Measurements from ENCODE around the gene ERCC4. TPM values are rescaled to one million over a fixed set of nuclear protein-coding genes. Genes with fewer than 3 reads are reported as not detected.

ERCC4 gene
- polyA plus RNA-seq, 4 donors: 13.8 to 17.9 (median 15.4) TPM

- DNase-seq (ENCODE audit: low read depth in 4 of 4, low spot score in 2 of 4): no peak
Observed at GRCh38 chr16:13909872-13910303, 10.1 kb upstream of the ERCC4 start.

DNA sequence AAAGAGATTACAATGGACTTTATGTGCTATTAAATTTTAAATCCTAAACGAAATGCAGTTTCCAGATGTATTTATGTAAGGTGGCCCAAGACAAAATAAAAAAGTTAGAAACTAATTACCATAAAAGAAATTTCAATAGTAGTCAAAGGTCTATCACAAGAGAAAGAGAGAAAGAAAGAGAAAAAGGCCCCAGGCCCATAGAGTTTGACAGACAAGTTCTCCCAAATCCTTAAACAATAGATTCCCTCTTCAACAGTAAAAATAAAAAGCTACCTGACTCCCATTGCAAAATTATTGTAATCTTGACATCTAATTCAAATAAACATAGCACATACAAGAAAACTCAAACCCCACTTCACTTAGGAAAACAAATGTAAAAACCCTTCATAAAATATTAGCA is 8.6 kb upstream of the ERCC4 start:
- DNase-seq (ENCODE audit: low read depth in 4 of 4, low spot score in 2 of 4): no peak

- DNase-seq (ENCODE audit: low read depth in 4 of 4, low spot score in 2 of 4): no peak
Observed at GRCh38 chr16:13911871-13912270, 8.1 kb upstream of the ERCC4 start.

GRCh38 chr16:13912891-13913290 is 7.1 kb upstream of the ERCC4 start:
- no peak for DNase-seq (ENCODE audit: low read depth in 4 of 4, low spot score in 2 of 4)

DNA sequence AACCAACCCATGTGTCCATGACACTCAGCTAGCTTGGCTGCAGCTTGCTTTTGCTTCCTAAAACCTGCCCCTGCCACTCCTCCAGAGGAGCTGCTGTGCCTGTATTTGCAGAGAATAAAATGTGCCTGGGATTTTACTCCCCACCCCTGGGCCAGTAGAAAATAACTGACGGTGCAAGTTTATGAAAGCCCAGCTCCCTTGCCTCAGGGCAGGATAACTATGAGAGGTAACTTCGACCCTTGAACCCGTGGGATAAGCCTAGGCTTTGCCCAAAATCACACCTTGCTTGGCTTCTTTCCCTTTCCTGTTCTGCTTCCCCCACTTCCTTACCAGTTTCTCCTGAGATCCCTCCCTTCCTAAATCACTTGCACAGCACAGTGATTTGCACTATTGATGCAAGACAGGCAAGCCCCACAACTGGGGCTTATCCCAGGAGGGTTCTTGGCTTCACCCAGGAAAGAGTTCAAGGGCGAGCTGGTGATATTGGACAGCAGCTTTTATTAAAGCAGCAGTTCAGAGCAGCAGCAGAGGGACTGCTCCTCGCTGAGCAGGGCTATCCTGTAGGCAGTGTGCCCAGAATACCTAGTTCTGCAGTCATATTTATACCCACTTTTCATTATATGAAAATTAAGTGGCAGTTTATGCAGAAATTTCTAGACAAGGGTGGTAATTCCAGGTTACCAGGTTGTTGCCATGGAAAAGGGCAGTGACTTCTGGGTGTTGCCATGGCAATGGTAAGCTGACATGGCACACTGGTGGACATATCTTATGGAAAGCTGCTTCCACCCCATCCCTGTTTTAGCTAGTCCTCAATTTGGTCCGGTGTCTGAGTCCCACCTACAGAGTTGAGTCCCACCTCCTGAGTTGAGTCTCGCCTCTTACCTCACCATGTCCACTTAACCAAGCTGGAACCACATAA is 6.3 kb upstream of the ERCC4 start:
- DNase-seq (ENCODE audit: low read depth in 4 of 4, low spot score in 2 of 4): no peak

- DNase-seq (ENCODE audit: low read depth in 4 of 4, low spot score in 2 of 4): no peak
Observed at GRCh38 chr16:13915033-13915635, 4.8 kb upstream of the ERCC4 start.

DNA sequence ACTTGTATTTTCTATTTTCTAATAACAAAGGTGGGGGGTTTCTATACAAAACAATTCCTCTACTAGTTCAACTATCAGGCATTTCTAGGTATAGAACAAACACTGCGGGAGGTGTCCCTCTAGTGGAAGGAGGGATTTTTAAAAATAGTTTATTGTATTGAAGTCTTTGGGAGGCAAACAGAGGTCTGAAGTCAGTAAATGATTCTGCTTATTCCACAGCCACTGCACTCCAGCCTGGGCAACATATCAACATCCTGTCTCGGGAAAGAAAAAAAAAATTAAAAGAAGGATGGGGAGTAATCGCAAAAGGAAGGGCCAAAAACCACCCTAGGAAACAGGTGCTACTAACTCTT is 648 bp upstream of the ERCC4 start:
- DNase-seq (ENCODE audit: low read depth in 4 of 4, low spot score in 2 of 4): peak in 2 of 4 donors; percentile 13 to 32

- no peak for DNase-seq (ENCODE audit: low read depth in 4 of 4, low spot score in 2 of 4)
Observed at GRCh38 chr16:13920510-13920818, 510 bp downstream of the ERCC4 start.

DNA sequence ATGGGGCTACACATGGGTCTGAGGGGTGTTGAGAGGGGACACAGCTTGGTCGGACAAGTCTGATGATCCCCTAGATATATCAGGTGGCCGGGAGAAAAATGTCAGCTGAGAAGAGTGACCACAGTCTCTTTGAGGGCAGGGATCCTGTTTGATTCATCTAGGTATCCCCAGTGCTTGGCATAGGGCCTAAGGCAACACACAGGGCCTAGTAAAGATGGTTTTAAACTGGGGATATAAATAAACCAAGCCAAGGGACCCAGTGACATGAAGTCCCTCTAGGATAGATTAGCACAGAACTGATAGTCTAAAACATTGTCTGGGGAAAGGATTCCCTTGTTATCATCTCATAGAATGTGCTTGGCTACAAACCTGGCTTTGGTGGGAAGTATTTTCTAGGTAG is 1.4 kb downstream of the ERCC4 start:
- DNase-seq (ENCODE audit: low read depth in 4 of 4, low spot score in 2 of 4): no peak

- DNase-seq (ENCODE audit: low read depth in 4 of 4, low spot score in 2 of 4): peak; percentile 19 to 37 (median 26)
Observed at GRCh38 chr16:13923703-13924298, 3.8 kb downstream of the ERCC4 start.

DNA sequence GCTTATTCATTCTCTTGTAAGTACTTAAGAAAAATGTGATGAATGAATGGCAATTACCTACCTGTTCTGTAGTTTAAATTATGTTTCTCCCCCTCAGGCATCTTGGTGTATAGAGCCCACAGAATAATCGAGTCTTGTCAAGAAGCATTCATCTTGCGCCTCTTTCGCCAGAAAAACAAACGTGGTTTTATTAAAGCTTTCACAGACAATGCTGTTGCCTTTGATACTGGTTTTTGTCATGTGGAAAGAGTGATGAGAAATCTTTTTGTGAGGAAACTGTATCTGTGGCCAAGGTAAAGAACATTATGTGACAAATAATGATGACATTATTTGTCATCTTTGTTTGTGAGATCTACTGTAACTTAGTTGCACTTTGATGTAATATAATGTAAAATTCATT is 6.5 kb downstream of the ERCC4 start:
- no peak for DNase-seq (ENCODE audit: low read depth in 4 of 4, low spot score in 2 of 4)

DNA sequence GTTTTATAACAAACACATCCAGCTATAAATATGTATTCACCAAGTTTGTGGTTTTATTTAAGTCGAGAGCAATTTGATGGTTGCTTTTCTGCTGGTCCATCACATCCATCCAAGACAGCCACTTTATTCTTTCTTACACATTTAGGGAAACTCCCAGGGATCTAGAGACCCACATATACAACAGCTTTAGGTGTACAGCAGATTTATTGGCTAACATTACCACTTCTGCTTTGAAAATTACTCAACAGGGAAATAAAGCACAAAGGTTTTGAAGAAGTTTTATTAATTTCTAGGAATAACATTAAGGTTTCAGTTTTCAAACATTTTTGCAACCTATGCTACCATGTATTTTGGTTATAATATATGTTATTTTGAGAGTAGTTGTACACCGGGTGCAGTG is 6.9 kb downstream of the ERCC4 start:
- no peak for DNase-seq (ENCODE audit: low read depth in 4 of 4, low spot score in 2 of 4)

DNA sequence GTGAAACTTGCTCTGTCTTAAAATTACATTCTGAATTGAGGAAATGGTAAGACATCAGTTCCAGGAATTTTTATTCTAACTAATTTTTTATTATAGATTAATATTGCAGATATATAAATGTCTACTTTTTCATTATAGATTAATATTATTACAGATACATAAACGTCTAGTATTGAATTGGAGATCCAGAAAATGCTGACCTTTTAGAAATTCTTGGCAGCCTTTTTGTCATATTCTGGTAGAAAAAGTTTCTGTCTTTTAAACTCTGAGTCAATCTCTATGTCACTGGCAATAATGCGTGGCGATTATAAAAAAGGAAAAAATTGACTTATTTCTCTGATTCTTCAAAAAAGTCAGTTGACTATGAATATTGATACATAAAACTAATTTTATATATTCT is 8.7 kb downstream of the ERCC4 start:
- no peak for DNase-seq (ENCODE audit: low read depth in 4 of 4, low spot score in 2 of 4)

DNA sequence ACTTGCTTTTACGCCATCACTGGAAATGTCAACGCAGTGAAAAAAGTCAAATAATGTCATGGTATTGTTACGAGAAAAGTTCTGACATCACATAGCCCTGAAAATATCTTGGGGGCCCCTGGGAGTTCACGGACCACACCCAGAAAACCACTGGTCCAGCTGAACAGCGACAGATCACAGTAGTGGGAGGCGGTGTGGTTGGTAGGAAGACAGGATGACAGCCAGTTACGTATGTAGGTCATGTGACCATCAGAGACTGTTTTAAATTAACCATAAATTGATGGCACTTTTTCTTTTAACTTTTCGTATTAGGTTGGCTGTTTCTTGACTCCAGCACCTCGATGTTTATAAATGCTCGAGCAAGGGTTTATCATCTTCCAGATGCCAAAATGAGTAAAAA is 11.9 kb downstream of the ERCC4 start:
- no peak for DNase-seq (ENCODE audit: low read depth in 4 of 4, low spot score in 2 of 4)

- DNase-seq (ENCODE audit: low read depth in 4 of 4, low spot score in 2 of 4): no peak
Observed at GRCh38 chr16:13935408-13935807, 15.5 kb downstream of the ERCC4 start.

DNA sequence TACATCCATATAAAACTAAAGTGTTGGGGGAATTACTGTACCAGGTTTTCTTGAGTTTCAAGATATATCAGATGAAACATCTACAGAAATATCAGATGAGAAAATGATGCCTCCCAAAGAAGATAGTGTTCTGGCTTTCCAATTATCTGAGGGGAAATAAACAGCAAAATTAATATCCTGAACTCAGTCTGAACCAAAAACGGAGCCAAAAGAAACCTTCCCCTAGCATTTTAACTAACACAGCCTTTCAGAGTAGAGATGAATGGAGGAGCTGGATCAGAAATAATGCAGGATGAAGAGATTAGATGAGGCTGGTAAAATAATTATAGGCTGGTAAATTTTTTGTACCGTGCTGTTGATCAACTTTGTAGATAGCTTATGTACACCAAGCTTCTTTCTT is 16.2 kb downstream of the ERCC4 start:
- no peak for DNase-seq (ENCODE audit: low read depth in 4 of 4, low spot score in 2 of 4)

GRCh38 chr16:13936596-13937081 is 16.7 kb downstream of the ERCC4 start:
- no peak for DNase-seq (ENCODE audit: low read depth in 4 of 4, low spot score in 2 of 4)

GRCh38 chr16:13937411-13937810 is 17.5 kb downstream of the ERCC4 start:
- DNase-seq (ENCODE audit: low read depth in 4 of 4, low spot score in 2 of 4): no peak

- no peak for DNase-seq (ENCODE audit: low read depth in 4 of 4, low spot score in 2 of 4)
Observed at GRCh38 chr16:13938480-13938879, 18.5 kb downstream of the ERCC4 start.

GRCh38 chr16:13939821-13940220 is 19.9 kb downstream of the ERCC4 start:
- DNase-seq (ENCODE audit: low read depth in 4 of 4, low spot score in 2 of 4): no peak

DNA sequence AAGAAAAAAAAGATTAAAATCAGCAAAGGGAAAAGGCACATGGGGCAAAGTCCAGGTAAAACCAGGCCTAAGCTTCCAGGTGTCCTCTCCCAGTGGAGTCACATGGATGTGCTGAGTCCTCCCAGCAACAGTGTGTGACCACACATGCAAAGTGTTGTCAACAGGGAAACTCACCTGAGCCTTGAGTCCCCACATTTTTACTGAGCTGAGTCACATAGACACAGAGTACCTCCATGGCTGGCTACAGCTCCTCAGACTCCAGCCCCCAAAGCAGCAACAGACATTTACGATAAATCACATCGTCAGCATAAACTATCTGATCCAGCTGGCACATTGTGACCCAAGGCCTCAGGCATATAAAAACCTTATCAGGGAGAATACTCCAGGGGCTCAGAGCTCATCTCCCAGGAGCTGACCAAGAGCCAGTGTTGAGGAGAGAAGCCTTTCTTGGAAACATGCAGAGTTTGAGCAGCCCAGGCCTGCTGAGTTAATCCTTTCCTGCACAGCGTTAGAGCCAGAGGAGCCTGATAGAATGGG is 20.5 kb downstream of the ERCC4 start:
- no peak for DNase-seq (ENCODE audit: low read depth in 4 of 4, low spot score in 2 of 4)

DNA sequence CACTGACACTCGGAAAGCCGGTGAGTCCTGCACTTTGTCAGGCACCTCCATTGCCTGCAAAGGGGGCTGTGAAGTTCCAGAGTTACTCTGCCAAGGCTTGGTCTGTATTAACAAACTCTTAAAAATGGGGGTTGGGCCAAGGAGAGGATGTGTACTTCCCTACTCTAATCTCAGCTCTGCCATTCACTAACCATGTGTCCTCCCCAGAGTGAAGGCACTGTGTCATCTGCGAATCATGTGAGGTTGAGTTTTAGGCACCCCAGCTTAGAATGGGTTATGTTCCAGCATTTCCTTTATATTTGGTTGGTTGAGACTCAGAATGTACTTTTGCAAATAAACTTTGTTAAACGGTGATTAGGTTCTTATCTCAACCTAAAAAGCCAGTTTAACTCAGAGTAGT is 24.9 kb downstream of the ERCC4 start:
- no peak for DNase-seq (ENCODE audit: low read depth in 4 of 4, low spot score in 2 of 4)
